NCI-H748 (cell line): ENCODE results near the gene CRP.
A peak's percentile ranks its signal among the peaks of the same experiment; 100 is the strongest.
"Not testable (repeated sequence)": the region's sequence is repeated elsewhere in the genome, so short reads cannot be mapped to it uniquely, and the experiment has no call there.

Source experiments
- DNase-seq: peaks from one replicate; lab custom pipeline; 2025; ENCODE audit not compliant: unreplicated experiment; lab: John Stamatoyannopoulos, UW

Gene CRP, protein sequence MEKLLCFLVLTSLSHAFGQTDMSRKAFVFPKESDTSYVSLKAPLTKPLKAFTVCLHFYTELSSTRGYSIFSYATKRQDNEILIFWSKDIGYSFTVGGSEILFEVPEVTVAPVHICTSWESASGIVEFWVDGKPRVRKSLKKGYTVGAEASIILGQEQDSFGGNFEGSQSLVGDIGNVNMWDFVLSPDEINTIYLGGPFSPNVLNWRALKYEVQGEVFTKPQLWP

DNA sequence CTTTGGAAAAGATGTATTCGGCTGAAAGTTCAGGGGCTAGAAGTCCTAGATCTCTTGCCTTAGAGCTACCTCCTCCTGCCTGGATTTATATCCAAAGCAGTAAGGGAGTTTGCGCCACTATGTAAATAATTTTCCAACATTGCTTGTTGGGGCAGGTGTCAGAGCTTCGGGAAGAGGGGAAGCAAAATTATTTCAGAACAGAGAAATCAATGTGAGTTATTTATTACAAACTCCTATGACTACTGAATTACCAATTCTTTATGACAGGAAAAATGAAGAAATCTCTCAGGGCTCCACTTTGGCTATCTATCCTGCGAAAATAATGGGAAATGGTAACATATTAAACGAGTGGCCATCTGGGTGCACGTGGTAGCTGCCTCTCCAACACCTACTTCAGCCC lies at the start of gene CRP:
Gene CRP, minus strand, starts transcription at position 61 of the 400 bp plus-strand sequence. CDS start 104 bp downstream, outside the sequence.
- no peak for DNase-seq

DNA sequence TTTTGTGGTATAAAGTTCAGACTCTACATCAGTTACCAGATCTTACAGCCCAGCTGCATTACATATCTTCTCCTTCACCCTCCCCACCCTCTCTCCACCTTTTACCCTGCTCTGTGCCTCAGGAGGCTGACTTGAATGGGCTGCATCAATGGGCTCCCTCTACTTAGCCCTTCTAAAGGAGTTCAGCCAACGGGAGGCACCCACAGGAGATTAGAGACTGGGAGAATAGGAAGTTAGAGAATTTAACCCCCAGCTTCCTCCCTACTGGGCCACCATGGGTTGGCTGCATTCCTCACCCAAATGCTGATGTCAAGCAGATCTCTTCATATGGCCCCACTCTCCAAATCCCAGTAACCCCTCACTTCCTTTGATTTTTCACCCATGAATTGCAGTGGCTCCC lies 49.3 kb upstream of the CRP start:
- DNase-seq, result no peak

- DNase-seq, result no peak
These were observed 42.0 kb upstream of the CRP start for GRCh38 chr1:159756397-159756796.

- DNase-seq, result no peak
These were observed 41.1 kb upstream of the CRP start for GRCh38 chr1:159755451-159756007.

DNA sequence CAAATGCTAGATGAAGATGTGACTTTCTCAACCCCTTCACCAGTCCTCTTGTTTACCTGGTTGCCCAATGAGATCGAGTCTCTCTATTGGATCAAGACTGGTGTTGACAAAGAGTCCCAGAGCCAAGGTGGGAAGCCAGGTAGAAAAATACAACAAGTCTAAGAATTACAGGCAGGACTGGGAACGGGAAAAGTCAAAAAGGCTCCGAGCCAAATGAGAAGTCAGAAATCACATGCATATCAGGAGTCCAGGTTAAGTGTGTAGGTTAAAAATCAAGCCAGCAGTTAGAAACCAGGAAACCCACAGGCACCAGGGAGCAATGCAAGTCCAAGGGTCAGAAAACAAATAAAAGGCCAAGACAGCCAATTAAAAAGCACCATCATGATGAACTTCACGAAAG lies 39.0 kb upstream of the CRP start:
- no peak for DNase-seq

DNA sequence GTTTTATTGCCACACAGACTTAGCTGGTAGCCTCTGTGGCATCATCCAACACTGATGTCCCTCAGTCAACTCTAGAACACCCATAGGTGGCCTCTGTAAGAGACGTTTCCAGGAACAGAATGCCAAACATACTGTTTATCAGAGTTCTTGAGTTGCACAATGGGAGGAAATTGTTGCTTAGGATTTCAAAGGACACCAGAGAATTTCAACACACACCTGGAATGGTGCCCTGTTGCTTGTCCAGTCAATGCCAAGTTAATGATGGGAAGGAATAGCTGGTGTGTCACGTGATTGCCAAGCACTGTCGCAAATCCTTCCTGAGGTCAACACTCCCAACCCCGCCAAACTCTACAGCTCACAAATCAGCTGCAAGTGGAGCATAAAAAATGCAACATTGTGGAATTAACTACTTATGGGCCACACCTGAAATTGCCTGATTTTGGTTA lies 37.8 kb upstream of the CRP start:
- DNase-seq, result no peak

DNA sequence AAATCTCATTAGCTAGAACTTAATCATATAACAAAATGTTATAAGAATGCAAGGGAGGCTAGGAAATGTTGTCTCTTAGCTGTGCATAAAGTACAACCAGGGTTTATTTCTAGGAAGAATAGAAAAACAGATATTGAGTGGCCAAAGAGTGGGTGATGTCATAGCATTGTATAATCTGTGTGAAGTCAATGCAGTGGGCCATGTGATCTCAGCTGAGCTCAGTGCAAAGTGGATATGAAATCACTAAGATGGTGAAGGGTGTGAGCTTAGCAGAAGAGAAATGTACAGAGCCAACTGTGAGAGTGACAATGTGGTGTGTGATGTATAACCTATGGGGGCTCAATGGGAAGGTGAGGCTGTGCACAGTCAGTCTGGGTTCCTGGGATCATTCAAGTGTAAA lies 36.6 kb upstream of the CRP start:
- no peak for DNase-seq

GRCh38 chr1:159750621-159751020 lies 36.2 kb upstream of the CRP start:
- DNase-seq, result no peak

DNA sequence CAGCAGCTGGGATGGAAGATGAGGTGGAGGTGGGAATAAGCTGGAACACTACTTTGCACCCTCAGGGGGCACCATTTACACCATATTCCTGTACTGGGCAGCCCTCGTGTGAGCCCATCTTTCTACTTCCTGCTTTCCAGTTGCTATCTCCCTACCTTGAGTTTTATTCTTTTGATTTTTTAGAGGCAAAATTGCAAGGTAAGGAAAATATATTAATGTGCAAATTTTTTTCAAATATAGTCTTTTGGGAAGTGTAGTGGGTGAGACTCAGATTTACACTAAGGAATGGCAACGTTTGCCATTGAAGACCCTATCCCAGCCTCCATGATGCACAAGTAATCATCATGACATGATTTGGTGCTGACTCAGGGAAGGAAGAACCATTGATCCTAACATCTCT lies 35.2 kb upstream of the CRP start:
- no peak for DNase-seq

DNA sequence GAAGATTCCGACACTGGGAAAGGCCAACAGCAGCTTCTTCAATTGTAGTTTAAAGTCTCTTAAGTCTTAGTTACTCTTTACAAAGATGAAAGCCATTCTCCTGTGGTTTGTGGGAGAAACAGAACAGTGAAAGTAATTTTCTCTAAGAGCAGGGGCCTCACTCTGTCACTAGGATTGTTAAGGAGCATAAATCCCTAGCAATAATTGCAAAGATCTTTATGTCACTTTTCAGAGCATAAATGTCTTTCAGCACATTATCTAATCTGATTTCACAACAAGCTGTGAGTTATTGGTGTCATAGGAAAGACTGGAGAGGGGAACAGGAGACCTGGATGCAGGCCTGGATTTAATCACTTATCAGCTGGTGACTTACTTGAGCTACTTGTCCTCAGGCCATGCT lies 34.0 kb upstream of the CRP start:
- DNase-seq, result no peak

- DNase-seq, result no peak
These were observed 32.3 kb upstream of the CRP start for GRCh38 chr1:159746666-159747065.

GRCh38 chr1:159743651-159744410 lies 29.4 kb upstream of the CRP start:
- no peak for DNase-seq

- DNase-seq, result peak; percentile 24
These were observed 23.0 kb upstream of the CRP start for GRCh38 chr1:159737238-159737916.

DNA sequence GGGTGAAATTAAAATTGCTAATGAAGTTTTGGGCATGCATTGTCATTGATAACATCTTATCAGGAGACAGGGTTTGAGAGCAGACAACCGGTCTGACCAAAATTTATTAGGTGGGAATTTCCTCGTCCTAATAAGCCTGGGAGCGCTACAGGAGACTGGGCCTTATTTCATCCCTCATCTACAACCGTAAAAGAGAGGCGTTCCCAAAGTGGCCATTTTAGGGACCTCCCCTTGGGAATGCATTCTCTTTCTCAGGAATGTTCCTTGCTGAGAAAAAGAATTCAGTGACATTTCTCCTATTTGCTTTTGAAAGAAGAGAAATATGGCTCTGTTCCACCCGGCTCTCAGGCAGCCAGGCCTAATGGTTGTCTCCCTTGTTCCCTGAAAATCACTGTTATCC lies 8.8 kb upstream of the CRP start:
- not testable (repeated sequence) for DNase-seq

DNA sequence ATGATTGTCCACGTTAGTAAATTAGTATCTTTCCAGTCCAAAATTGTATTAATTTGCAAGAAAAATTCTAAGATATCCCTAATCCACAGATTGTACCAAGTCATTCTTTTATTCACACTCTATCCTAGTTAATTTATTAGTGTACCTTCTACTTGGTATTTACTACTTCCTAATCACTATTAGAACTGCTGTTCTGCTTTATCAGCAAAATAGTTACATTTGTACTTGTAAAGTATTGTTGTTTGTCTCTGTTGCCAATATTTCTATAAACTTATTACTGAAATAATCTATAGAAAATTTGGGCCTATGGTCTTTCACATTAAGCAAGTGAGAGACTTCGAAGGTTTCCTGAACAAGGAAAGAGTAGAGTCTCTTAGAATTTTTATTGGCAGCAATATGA lies 5.6 kb upstream of the CRP start:
- no peak for DNase-seq

DNA sequence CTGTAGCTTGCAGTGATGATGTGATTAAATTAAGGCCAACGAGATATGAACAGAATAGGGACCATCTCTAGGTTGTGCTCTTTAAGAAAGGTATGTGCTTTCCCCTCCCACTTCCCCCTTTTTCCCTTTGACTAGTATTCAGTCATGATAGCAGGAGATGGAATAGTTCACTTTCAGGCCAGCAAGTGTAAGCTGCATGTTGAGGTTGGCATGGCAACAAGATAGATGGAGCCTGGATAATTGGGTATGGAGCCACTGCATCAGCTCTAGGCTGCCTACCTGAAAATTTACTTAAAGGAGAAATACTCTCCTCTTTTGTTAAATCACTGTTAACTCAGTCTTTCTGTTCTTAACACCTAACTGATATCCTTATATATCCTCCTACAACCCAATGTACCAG lies 1.5 kb upstream of the CRP start:
- no peak for DNase-seq

DNA sequence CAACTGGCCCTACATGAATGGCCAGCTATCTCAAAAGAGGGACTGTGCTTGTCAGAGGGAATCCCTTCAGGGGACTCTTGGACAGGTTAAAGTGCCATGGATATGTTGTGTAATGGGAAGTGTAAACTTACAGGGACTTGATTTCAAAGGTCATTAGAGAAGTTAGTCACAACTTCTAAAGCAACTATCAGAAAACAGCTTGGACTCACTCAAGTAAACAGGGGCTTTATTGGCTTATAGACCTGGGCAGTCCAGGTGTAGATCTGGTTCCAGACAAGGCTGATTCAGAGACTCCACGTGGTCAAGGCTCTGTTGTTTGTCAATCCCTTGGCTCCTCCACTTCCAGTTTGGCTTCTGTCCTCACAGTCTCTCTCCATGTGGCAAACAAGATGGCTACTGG lies 2.3 kb downstream of the CRP start:
- no peak for DNase-seq

GRCh38 chr1:159707472-159708260 lies 6.7 kb downstream of the CRP start:
- no peak for DNase-seq

- no peak for DNase-seq
These were observed 8.5 kb downstream of the CRP start for GRCh38 chr1:159705904-159706256.

DNA sequence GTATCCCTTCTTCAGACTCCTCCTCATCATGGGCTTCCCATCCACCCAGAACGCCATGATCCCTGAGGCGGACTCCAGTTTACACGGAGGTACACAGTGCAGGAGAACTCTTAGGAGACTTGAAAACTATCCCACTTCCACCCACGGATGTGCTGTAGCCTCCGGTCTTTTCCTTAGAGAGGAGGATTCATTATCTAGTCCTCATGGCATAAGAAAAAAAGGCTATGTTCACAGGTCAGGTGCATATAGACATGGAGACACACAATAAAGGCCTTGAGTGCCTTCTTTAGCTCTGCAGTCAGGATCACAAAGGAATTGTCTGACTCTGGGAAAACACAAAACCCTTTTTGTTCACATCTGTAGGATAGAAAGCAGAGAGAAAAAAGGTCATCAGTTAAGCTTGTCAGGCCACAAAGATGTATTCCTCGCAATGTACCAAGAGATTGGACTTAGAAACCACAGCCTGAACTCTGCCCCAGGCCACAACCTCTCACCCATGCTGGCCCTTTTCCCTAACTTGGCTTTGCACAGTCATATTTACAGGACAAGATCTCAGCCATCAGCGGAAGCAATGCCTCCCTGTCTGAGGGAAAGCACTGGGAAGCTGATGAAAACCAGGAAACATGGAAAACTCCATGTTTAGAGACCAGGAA lies 9.0 kb downstream of the CRP start:
- DNase-seq, result no peak

DNA sequence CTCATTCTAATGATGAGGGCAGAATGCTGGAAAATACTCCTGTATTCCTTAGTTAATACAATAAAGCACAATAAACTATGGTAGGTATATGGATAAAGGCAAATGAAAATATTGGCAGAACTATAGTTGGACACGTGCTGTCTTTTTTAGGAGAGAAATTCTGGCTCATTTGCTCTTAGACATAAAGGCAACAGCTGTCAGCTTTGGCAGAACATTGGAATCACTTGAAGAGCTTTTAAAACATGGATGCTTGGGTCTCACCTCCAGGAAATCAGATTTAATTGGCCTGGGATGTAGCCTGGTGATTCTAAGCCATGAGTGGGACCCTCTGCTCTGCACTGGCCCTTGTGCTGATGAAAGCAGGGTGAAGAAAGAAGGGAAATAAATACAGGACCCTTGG lies 9.9 kb downstream of the CRP start:
- DNase-seq, result no peak
